Kidney tubule cell (primary cell): Measurements from ENCODE around the gene PPFIA1.
"Not testable (repeated sequence)": the region's sequence is repeated elsewhere in the genome, so short reads cannot be mapped to it uniquely, and the experiment has no call there.

Experiments used
- DNase-seq: peaks from one replicate; pipeline ENCODE4 v3.0.0-alpha.2; 2018; ENCODE audit warnings: low spot score

The PPFIA1 gene

DNA sequence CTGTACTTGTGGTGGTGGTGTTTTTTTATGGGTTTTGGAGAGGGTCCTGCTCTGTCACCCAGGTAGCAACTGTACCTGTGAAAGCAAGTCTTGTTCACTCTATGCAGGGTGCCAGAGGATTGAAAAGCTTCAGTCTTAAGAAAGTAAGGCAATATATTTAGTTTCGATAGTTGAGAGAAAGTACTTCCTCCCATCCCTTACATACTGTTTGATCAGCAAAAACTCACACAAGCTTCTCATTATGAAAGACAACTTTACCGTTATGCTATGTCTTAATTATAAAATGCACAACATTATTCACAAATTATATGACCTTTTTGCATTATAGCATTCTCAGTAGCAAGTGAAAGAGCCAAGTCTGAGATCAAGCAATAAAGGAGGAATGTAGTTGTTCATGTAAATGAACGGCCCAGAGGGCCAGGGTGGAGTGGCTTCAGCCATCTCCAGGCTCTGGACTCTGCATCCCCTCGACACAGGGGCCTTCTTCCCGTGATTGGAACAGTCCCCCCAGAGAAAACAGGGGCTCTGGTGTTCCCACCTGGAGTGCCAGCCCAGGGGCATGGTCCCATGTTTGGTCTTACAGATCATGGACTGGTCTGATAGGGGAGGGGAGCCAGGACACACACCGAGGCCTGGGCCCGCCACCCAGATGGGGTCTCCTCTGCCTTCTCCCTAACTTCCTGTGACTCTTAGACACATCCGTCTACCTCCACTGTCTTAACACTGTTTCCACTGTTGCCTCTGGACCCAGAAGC is 89.1 kb downstream of the PPFIA1 start:
- DNase-seq = no peak

DNA sequence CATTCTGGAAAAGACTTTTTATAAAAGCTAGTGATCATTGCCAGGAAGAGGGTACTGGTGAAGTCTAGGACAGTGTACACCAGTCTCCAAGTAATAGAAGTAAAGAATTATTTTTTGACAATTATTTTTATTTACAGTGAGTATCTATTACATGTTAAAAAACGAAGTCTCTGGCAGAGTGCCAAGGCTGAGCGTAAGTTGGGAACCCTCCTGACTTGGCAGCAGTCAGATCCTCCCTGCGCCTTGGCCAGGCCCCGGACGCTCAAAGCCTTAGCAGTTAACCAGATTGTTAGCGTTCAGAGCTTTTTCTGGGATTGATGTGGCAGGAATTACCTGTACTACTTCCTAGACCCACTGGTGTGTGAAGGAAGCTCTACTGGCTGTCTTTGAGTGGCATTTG is 89.7 kb downstream of the PPFIA1 start:
- no peak for DNase-seq

DNA sequence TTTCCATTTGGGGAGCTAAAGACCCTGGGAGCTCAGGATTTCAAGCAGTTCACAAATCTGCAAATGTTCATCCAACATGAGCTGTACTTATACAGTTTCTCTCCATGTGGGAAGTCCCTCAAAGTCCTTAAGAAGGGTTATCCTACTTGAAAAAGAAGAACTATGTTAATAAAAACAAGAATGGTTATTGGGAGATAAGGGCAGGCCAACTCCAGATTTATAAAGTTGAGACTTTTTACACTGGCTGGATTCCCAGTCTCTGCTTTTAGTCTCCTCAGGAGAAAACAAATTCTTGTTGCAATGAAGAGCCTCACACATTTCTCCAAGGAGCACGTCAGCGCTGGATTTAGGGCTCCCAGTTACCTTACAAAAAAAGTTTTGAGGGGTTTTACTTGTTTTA is 93.7 kb downstream of the PPFIA1 start:
- DNase-seq = no peak

- no peak for DNase-seq
Observed at GRCh38 chr11:70364745-70365543, 94.5 kb downstream of the PPFIA1 start.

- DNase-seq = no peak
Observed at GRCh38 chr11:70365544-70365927, 95.0 kb downstream of the PPFIA1 start.

GRCh38 chr11:70367071-70367470 is 96.6 kb downstream of the PPFIA1 start:
- DNase-seq = no peak

DNA sequence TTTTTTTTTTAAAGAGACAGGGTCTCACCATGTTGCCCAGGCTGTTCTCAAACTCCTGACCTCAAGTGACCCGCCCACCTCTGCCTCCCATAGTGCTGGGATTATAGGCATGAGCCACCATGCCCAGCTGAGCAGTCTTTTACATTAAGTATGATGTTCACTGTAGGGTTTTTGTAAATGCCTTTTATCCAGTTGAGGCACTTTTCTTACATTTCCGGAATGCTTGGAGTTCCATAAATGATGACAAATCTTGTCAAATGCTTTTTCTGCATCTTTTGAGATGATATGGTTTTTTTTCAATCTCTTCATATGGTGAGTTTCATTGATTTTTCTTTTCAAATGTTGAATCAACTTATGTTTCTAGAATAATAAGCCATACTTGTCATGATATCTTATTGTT is 98.5 kb downstream of the PPFIA1 start:
- no peak for DNase-seq

- peak; percentile 4 for DNase-seq
Observed at GRCh38 chr11:70371241-70371640, 100.8 kb downstream of the PPFIA1 start.

DNA sequence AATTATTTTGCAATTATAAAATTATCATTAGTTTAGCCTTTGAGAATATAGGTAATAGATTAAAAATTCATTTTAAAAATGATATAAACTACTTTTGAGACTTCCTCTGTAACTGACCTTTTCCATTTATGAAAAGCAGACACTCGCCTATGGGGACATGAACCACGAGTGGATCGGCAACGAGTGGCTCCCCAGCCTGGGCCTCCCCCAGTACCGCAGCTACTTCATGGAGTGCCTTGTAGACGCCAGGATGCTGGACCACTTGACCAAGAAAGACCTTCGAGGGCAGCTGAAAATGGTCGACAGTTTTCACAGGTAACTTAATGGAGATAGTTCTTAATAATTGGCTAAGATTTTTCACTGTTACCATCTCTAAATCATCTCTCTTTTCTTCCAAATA is 101.6 kb downstream of the PPFIA1 start:
- no peak for DNase-seq

DNA sequence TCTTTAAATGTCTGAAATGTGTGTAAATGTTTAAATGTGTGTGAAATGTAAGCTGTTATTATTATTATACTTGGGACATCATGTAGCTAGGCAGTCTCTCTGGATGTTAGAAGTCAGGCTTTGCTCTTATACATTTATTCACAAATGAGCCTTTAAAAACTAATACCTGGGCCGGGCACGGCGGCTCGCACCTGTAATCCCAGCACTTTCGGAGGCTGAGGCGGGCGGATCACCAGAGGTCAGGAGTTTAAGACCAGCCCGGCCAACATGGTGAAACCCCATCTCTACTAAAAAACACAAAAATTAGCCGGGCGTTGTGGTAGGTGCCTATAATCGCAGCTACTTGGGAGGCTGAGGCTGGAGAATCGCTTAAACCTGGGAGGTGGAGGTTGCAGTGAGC is 106.1 kb downstream of the PPFIA1 start:
- DNase-seq = no peak

- DNase-seq = no peak
Observed at GRCh38 chr11:70377645-70378044, 107.2 kb downstream of the PPFIA1 start.

DNA sequence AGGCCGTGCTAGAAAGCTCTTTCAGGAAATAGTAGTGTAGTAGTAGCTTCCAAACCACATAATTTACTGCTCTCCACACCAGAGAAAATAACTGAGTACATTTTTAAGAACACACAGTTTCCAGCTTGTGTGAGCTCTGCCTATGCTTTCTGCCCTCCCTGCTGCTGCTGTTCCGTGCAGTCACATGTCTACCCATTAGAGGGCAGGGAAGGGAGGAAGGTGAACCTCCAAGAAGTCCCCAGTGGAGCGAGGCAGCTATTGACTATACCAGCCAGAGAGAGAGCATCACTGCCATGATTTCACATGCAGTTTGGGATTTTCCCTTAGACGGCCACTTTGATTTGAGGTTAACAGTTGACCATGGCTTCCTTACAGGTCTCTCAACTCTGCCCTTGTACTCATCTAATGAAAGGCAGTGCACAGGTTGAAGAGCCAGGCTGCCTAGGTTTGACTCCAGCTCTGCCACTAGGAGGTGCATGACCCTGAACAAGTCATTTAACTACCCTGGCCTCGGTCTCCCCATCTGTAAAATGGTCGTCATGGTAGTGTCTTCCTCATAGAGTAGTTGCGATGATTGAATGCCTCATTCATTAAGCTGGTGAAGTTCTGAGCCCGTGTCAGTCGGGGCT is 108.1 kb downstream of the PPFIA1 start:
- DNase-seq = no peak

DNA sequence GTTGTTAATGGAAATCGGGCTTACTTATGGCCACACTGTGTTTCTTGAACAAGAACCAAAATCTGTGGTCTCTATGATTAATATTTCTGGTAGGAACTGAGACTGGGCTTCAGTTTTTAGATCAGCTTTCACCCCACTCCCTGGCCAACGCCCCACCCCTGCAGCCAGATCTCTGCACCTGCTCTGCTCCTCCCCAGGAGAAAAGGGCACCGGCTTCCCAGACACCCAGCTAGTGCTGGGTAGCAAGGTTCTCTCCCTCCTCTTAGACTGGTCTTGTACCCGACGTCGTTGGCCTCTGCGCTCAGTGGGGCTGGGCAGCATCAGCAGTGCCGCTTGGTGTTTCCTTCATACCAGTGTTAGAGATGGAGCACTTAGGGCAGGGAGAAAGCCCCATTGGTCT is 110.9 kb downstream of the PPFIA1 start:
- no peak for DNase-seq

DNA sequence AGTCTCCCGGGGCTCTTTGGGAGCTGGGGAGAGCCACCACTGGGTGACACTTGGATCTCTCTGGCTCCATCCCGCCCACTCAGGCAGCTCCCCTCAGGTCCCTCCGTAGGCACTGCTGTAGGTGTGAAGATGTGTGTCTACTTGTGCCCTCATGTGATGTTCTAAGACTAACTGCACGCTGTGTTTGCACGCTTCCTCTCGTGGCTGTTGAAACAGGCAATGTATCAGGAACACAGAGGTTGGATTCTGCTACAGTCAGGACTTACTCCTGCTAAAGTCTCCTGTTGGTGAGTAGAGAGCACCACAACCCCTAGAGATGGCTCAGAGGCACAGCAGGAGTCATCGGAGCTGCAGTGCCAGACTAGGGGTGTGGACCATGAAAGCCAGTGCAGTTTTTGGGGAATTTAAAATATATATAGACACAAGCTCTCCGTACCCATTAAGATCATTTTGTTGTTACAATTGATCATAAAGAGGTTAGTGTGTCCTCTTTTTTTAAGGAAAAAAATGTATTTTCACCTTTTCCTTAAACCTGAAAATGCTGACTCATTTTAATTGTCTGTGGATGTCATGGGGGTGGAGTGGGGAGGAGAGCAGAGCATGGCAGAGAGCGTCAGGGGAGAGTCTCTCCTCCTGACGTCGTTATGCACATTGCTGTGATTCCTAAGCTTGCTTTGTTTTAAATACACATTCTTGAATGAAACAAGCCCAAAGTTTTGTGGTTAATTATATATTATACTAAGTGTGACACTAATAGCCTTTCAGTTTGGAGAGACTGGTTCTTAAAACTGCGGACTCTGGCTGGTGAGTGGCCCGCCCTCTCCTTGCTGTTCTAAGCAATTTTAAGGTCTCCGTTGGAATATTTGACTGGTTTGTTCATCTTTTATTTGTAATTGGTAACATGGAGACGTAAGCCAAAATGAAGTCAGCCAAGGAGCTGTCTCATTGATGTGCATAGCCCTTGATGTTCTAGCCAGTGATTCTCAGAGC is 111.7 kb downstream of the PPFIA1 start:
- DNase-seq = peak; percentile 22

DNA sequence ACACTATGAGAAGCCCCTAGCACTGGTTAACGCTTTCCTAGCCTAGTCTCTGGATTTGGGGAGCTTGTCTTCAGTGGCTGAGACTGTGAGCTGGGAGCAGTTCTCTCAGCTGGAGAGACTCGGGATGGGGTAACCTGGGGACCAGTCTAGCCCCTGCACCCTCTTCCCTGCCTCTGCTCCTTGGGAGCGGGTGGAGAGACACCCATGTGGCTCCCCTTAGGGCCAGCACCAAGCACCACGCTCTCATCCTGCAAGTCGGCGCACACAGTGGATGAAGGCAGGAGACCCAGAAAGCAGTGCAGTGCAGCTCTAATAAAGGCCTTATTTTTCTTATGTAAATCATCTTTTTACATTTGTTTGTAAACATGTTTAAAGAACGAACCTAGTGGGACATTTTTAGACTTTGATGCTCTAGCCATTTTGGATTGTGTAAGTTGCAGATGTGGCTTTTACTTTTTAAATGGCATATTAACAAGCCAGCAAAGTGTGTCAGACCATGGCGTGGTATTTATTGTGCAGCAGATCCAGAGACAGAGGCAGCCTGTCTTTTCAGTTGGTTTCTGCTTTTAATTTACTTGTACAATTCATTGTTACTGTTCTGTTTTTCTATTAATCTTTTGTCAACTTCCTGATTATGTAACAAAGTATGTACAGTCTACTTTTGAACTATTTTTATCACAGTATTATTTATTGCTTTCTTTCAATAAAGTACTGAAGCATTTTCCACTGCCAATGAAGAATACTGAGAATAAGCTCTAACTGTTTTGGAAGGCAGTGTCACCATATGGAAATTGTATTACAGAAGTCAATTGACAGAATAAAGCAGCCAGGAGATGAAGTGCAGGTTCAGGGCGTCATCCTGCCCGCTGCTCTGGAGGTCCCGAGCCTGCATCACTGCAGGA is 113.4 kb downstream of the PPFIA1 start:
- no peak for DNase-seq

- DNase-seq = no peak
Observed at GRCh38 chr11:70384566-70385152, 114.2 kb downstream of the PPFIA1 start.

GRCh38 chr11:70387564-70387963 is 117.1 kb downstream of the PPFIA1 start:
- DNase-seq = no peak

DNA sequence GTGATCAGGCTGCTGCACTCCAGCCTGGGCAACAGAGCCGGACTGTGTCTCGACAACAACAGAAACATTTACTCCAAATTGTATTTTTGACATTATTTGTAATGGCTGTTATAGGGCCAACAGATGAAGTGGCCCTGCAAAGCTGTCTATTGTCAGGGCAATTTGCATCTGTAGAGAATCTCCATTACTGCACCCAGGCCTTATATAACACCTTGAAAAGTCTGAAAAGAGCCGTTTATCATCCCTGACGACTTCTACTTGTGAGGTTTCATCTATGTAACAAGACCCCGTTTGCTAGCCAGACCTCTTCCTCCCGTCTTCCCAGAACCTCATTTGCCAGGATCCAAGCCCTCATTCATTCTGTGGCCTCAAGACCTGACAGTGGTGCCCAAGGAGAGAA is 118.7 kb downstream of the PPFIA1 start:
- DNase-seq = no peak

GRCh38 chr11:70390882-70391281 is 120.4 kb downstream of the PPFIA1 start:
- not testable (repeated sequence) for DNase-seq

GRCh38 chr11:70394211-70394950 is 123.9 kb downstream of the PPFIA1 start:
- DNase-seq = no peak
